GM18517 (cell line): Measurements from ENCODE around the gene HES2.
"Not testable (repeated sequence)": the region's sequence is repeated elsewhere in the genome, so short reads cannot be mapped to it uniquely, and the experiment has no call there.

Experiments
- ATAC-seq: cut with Tn5 transposase; IDR thresholded peaks from one replicate; pipeline ENCODE4 v1.9.1; 2021; ENCODE audit warnings: mild to moderate bottlenecking, moderate library complexity; ENCODE audit not compliant: unreplicated experiment

HES2 gene

GRCh38 chr1:6419397-6419803 is 319 bp downstream of the HES2 start:
- no peak for ATAC-seq

DNA sequence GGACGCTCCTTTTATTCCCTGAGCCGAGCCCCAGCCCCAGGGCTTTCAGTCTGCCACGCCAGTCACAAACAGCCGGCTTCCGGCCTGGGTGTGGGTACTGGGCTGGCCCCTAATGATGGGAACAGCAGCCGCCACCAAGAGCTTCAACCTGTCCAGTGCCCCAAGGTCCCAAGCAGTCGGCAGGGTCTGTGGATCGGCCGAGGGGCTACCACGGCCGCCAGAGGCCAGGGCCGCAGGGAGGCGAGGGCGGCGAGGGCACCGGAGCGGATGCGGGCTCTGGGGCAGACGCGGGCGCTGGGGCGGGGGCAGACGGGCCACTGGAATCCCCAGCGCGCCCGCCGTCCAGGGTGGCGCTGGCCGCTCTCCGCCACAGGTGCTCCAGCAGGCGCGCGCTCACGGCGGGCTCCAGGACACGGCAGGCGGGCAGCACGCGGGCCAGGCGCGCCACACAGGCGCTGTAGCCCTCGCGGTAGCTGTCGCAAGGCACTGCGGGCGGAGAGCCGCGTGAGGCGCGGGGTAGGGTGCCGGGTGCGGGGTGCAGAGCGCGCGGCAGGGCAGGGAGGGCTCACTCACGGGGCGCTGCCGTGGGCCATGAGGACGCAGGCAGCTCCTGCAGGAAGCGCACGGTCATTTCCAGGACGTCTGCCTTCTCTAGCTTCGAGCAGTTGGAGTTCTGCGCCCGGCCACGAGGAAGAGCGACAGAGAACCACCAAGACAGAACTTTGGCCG is 887 bp downstream of the HES2 start:
- no peak for ATAC-seq

DNA sequence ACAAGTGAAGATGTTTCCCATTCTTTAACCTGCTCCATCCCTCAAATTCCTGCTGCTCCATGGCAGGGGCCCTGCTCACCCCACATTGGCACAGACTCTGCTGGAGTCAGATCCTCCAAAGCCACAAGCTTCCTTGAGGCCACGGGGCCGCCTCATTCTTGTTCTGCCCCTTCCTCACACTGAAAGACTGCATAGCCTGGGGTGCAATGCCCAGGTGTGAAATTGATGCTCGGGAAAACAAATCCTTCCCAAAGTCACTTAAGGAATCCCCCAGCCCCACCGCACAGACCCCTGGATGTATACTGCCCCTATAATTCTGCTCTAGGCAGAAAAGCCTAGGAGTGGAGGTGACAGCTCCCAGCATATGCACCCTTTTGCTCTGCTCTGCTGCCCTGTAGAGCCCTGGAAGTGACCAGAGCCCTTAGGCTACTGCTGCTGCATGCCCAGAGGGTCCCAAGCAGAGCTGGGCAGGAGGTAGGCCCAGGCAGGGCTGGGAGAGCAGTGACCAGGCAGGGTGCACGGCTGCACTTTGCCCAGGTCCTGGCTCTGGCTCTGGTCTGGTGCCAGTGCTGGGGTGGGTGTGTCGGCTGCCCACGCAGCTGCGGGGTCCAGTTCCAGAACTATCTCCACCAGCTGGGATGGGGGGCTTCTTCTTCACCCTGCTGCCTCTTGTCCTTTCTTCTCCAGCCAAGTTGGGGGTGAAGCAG is 1.6 kb downstream of the HES2 start:
- no peak for ATAC-seq

- ATAC-seq = no peak
Measured at GRCh38 chr1:6416906-6417305, 2.8 kb downstream of the HES2 start.

DNA sequence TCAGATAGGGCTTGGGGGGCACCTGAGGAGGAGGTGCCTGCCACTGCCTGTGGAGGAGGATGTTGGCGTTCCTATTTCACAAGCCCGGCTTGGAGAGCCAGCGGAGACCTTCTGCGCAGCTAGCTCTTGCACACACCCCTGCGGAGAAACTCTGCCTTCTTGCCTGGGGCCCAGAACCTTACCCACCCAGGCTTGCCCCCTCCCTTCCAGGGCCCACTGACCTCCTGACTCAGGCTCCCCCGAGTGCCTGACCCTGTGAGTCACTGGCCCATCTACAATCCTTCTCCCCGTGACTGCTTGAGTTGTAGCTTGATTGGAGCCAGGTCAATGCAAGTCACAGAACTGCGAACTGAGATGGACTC is 3.4 kb downstream of the HES2 start:
- ATAC-seq = no peak

- ATAC-seq = no peak
Measured at GRCh38 chr1:6414881-6415626, 4.7 kb downstream of the HES2 start.

DNA sequence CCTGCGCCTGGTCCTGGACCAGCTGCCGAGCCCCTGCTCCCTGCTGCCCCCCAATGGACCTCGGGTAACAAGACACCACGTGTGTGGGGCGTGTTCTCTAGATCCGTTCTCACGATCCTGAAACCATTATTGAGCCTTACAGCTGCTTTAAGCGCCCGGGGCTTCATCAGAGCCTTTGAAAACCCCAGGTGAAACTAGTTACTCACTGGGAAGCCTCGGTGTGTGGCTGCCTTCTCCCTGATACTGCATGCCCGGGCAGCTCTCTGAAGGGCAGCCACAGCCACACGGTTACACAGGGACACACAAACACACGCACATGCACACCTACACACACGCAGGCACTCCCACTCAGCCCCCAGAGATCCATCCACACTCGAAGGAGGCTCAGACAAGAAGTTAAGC is 5.3 kb downstream of the HES2 start:
- ATAC-seq = peak; percentile 70

DNA sequence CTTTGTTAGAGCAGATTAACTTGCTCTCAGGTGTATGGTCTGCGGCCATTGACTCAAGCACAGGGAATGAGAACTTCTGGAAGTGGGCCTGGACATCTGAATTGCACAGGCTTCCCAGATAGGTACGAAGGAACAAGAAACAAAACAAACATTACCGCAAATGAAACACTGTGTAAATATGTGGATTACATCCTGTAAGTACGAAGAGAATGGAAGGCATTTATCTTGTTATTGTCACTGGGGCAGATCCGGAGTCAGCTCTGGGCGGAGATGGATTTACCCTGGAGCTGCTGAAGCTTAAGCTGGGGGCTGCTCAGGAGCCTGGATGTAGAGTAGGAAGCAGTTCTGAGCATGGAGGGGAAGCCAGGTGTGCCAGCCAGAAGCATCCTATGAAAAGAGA is 6.8 kb downstream of the HES2 start:
- ATAC-seq = no peak

DNA sequence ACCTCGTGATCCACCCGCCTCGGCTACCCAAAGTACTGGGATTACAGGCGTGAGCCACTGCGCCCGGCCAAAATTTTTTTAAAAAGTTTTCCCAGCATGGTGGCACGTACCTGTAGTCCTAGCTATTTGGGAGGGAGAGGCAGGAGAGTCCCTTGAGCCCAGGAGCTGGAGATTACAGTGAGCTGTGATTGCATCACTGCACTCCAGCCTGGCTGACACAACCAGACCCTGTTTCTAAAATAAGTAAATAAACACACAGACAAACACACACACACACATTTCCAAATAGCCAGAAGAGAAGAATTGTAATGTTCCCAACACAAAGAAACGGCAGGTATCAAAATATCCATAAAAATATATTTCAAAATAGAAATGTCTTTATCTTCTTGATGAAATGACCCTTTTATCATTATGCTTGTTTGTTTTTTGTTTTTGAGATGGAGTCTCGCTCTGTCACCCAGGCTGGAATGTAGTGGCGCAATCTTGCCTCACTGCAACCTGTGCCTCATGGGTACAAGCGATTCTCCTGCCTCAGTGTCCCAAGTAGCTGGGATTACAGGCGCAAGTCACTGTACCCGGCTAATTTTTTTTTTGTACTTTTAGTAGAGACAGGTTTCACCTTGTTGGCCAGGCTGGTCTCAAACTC is 9.3 kb downstream of the HES2 start:
- no peak for ATAC-seq

DNA sequence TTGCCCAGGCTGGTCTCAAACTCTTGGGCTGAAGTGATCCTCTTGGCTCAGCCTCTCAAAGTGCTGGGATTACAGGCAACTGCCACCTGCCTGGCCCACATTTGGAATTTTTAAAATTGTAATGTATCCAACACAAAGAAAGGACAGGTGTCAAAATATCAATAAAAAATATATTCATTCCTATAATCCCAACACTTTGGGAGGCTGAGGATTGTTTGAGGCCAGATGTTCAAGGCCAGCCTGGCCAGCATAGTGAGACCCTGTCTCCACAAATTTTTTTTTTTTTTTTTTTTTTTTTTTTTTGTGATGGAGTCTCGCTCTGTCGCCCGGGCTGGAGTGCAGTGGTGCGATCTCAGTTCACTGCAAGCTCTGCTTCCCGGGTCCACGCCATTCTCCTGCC is 10.0 kb downstream of the HES2 start:
- ATAC-seq = no peak

DNA sequence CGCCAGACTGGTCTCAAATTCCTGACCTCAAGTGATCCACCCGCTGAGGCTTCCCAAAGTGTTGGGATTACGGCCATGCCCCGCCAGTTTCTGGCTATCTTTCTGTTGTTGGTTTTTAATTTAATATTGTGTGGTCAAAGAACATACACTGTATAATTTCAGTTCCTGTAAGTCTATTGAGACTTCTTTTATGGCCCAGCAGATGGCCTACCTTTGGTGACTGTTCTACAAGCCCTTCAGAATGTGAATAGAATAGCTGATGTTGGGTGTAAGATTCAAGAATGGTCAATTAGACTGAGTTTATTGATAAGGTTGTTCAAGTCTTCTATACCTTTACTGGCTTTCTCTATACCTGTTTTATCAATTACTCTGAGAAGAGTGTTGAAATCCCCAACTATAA is 10.7 kb downstream of the HES2 start:
- no peak for ATAC-seq

- ATAC-seq = no peak
Measured at GRCh38 chr1:6408023-6408422, 11.7 kb downstream of the HES2 start.

- ATAC-seq = no peak
Measured at GRCh38 chr1:6401673-6402072, 18.0 kb downstream of the HES2 start.

GRCh38 chr1:6399294-6399693 is 20.4 kb downstream of the HES2 start:
- no peak for ATAC-seq

DNA sequence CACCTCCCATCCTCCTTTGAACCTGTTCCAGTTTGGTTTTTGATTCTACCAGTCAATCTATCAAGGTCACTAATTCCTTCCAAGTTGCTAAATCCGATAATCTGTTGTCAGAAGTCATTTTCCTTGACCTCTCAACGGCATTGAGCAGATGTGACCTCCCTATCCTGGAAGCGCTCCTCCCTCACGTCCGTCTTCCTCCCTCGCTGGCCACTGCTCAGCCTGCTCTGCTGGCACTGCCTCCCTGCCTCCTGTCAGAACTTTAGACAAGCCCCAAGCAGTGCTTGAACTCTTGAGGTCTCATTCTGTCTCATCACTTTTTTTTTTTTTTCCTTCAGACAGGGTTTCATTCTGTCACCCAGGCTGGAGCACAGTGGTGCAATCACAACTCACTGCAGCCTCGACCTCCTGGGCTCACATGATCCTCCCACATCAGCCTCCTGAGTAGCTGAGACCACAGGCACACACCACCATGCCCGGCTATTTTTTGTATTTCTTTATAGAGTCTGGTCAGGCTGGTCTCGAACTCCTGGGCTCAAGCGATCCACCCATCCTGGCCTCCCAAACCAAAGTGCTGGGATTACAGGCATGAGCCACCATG is 21.8 kb downstream of the HES2 start:
- no peak for ATAC-seq

GRCh38 chr1:6396998-6397397 is 22.7 kb downstream of the HES2 start:
- ATAC-seq = no peak

DNA sequence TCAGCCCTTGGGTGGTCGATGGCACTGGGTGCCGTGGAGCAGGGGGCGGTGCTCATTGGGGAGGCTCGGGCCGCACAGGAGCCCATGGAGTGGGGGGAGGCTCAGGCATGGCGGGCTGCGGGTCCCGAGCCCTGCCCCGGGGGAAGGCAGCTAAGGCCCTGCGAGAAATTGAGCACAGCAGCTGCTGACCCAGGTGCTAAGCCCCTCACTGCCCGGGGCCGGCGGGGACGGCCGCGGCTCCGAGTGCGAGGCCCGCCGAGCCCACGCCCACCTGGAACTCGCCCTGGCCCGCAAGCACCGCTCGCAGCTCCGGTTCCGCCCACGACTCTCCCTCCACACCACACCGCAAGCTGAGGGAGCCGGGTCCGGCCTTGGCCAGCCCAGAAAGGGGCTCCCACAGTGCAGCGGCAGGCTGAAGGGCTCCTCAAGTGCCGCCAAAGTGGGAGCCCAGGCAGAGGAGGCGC is 23.9 kb downstream of the HES2 start:
- not testable (repeated sequence) for ATAC-seq

DNA sequence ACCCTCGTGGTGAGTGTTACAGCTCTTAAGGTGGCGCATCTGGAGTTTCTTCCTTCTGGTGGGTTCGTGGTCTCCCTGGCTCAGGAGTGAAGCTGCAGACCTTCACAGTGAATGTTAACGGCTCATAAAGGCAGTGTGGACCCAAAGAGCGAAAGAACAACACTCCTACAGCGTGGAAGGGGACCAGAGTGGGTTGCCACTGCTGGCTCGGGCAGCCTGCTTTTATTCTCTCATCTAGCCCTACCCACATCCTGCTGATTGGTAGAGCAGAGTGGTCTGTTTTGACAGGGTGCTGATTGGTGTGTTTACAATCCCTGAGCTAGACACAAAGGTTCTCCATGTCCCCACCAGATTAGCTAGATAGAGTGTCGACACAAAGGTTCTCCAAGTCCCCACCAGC is 24.6 kb downstream of the HES2 start:
- not testable (repeated sequence) for ATAC-seq

GRCh38 chr1:6393400-6394187 is 26.1 kb downstream of the HES2 start, which contains the start of gene ACOT7:
TSS of gene ACOT7 (minus strand) at chr1:6393767. CDS start at chr1:6393399, 368 bp downstream.
- peak; percentile 80 for ATAC-seq

GRCh38 chr1:6392809-6393399 is 26.8 kb downstream of the HES2 start:
- ATAC-seq = peak; percentile 57
